Stimulated activated CD8-positive, alpha-beta memory T cell treated with anti-CD3 and anti-CD28 coated beads, Interleukin-7, amount 100 ng/mL, for 48 hours (primary cell): Measurements from ENCODE around the gene GMDS.
A peak's percentile ranks its signal among the peaks of the same experiment; 100 is the strongest.

Experiments used
- DNase-seq, 2 donors: peaks; one replicate each; pipeline ENCODE4 v3.0.0-alpha.2; 2020; ENCODE audit warnings: low read depth in 1 of 2; ENCODE audit errors: extremely low read depth in 1 of 2

The GMDS gene

DNA sequence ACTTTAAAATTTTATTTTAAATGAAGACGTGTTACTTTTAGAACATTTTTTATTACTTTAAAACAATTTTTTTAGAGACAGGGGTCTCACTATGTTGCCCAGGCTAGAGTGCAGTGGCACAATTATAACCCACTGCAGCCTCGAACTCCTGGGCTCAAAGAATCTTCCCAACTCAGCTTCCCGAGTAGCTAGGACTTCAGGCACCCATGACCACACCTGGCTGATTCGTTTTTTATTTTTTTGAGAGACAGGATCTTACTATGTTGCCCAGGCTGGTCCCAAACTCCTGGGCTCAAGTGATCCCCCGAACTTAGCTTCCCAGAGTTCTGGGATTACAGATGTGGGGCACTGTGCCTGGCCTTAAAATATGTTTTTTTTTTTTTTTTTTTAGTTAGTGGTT lies 287.7 kb downstream of the GMDS start:
- no peak for DNase-seq

DNA sequence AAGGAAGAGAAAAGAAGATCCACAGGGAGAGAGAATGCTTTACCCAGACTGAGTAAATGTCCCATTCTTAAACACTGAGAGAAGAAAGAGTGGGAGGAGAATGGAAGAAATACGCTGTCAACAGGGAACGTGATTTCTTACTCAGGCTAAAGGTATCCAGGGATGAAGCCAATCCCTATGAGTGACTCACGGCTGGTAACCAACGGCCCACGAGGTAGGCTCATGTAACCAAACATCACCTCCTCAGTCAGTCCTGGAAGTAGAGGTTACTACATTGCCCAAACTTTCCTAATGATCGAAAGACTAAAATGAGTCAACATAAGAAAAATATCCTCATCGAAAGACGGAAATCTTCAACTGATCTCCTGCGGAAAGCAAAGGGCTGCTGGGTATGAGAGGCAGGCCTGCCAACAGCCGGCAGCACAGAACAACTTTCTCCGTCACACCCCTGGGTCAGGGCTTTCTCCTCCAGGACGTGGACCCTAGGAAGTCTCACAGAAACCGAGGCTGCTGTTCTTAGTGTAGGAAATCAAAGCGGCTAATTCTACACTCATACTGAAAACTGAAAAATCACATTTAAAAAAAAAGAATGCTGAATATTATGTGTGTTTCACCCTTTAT lies 292.6 kb downstream of the GMDS start:
- DNase-seq: no peak

DNA sequence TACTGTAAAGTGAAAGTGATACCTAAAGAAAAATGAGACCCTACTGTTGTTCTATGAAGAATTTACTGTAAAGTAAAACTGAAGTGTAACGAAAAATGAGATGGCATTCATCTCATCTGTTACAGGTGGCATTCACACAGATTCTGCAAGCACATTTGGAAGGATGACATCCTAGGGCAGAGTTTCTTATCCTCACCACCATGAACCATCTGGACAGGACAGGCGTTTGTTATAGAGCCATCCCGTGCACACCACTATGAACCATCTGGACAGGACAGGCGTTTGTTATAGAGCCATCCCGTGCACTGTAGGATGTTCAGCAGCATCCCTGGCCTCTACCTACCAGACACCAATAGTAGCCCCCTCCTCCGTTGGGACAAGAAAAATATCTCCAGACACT lies 294.8 kb downstream of the GMDS start:
- no peak for DNase-seq

DNA sequence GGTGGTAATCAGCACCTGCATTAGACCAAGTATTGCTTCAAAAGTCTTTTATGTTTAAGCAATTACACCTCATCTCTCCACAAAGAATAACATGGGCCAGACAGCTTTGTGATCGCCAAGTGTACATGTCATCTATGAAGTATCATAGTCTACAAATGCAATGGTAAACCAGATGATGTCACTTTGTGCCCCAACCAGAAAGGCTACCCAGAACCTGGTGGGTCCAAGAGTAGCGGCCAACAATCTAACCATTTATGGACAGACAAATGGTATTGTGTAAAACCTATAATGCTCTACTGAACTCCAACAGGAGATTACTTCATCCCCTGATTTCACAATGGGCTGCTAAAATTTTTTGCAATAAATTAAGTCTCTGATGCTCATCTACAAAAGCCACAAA lies 295.9 kb downstream of the GMDS start:
- no peak for DNase-seq

DNA sequence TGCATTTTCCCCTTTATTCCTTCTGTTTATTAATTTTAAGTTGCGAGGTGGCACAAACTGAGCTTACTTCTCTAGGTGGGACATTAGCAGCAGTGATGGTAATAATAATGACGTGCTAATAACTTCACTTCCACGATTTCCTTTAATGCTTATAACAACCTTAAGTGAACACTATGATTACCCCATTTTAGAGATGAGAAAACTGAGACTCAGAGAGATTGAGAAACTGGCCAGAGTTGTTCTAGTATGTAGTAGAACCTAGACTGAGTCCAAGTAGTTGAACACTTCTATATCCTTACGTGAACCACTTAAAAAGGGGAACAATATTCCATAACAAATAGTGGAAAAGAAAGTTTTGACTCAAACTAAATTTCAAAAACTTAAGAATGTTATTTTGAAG lies 297.5 kb downstream of the GMDS start:
- no peak for DNase-seq

DNA sequence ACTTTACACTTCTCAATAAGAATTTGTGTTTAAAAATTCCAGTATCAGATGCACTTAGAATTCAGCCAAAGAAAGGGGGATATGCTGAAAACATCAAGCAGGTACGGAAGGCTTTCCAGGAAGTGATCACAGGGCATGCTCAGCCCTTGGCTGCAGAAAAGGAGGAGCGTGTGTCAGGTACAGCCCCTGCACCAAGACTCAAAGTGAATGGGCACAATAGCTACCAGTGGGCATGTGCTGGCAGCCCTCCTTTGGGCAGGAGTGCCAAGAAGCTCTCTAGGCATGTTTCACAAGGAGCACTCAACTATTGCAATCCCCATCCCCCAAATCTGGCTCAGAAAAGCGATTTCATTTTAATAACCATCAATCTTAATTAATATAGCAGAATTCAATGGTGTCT lies 298.8 kb downstream of the GMDS start:
- DNase-seq: no peak

DNA sequence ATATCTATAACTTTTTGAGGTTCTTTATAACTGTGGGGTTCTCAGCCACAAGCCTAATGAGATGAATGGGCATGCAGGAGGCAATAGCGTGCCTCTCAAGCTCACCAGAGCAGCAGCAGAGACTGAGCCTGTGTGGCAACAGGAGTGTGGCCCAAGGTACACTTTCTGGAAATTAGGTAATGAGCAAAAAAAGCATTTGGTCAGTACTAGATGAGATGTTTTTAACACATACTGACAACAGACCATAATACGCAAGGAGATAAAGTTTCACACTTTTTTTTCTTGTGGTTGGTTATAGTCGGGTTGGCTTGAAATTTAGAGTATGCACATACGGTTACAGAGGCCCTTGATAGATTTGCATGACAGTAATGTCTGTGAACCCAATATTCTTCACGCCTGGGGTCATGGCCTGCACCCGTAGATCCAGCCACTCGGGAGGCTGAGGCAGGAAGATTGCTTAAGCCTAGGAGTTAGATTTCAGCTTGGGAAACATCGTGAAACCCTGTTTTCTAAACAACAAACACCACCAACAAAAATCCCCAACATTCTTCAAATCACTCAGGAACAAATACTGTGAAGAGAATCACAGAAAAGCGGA lies 300.1 kb downstream of the GMDS start:
- no peak for DNase-seq

DNA sequence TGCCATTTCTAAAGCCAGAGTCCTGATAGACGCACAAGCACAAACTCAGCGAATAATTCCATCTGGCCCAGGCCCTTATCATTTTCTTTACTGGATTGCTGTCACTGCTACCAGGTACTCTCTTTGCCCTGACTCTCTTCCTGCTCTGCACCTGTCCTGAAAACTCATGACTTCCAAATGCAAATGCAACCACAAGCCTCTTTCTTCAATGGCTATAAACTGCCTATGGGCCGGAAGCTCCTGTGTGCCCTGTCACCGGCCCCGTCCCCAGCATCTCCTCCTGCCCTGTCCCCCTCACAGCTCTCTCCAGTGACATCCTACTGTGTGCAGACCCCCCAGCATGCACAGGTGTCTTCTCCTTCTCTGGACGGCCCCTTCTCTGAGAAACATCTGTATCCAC lies 302.6 kb downstream of the GMDS start:
- no peak for DNase-seq

DNA sequence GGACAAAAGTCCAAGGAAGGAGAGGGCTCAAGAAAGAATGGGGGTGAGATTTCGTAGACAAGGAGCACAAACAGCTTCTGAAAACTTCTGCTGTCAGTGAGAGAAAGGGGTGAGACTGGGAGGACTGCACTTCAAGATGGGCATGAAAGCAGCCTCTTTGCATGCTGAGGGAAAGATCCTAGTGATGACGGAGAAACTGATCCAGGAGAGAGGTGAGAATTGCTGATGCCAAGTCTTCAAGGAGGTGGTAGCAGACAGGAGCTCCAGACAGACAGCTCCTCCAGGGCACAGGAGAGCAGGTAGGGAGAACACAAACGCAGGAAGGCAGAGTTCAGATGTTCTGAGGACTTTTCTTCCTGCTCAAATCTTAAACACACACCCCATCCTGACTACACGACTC lies 303.9 kb downstream of the GMDS start:
- DNase-seq: no peak

DNA sequence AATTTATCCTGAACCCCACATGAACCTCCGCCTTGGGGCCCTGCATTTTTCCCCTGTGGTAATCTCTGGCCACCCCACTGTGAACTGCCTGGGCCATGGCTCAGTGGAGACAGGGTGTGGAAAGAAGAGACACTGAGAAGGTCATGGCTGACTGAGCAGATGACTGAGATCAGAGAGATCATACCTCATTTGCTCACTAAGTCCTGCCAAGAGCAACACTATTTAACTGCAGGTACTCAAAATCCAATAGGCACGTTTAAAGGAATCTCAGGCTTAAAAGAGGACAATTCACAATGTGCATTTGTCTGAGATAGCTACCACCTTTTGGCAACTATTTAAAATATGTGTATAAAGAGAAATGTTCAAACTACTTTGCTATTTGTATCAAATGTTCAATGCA lies 305.0 kb downstream of the GMDS start:
- no peak for DNase-seq

DNA sequence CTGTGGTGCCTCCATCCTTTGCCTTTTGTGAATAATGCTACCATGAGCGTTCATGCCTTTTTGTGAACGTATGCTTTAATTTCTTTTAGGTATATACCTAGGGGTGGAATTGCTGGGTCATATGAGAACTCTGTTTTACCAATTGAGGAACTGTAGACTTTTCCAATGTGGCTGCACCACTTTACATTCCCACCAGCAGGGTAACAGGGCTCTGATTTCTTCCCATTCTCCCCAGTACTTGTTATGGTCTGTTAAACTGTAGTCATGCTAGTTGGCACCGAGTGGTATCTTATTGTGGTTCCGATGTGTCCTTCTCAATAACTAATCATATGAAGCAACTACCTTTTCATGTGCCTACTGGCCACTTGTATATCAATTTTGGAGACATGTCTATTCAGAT lies 312.1 kb downstream of the GMDS start:
- no peak for DNase-seq

DNA sequence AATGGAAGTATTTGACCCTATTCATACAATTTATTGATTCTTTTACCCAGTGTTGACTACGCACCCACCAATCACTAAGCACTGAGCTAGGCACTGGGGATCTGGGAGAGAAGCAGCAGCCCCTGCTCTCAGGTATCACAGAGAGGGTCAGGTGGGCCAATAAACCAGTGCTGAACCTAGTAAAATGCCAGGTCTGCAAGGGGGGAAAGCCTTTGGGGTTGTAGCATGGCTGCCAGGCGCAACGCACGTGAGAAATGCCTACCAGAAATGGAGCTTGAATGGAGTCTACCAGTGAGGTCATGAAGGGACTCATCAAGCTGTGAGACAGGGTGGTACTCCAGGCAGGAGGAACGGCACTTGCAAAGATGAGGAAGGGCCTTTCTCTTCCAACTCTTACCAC lies 313.6 kb downstream of the GMDS start:
- no peak for DNase-seq

DNA sequence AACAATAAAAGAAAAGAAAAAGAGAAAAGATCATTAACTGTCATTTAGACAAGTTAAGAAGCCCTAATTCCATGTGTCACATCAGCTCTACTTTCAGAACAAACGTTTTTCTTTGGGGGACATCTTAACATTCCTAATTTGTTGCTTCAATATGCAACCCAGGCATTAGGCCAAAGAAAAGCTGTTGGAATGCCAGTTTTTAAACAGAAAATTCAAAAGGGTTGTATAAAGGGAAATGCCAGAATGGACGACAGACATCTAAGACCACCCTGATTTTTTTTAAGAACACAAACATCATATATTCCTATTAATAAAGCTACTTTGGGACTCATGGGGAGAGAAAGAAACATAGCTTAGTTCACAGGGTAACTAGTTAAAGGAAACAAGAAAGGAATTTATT lies 315.0 kb downstream of the GMDS start:
- no peak for DNase-seq

DNA sequence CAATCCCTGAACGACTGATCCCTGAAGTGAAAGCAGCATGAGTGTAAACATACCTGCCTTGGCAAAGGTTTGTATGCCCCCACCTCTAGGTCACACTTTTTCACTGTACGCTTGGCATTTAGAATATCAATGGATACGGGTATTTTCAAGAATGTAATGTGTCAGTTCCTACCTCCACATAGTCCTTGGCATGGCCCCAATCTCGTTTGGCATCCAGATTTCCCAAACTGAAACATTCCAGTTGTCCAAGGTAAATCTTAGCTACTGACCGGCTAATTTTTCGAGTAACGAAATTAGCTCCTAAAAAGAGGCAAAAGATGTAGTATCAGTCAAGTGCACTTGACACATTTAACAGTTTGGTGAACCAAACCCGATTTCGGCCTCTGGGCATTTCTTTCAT lies 315.5 kb downstream of the GMDS start:
- no peak for DNase-seq

DNA sequence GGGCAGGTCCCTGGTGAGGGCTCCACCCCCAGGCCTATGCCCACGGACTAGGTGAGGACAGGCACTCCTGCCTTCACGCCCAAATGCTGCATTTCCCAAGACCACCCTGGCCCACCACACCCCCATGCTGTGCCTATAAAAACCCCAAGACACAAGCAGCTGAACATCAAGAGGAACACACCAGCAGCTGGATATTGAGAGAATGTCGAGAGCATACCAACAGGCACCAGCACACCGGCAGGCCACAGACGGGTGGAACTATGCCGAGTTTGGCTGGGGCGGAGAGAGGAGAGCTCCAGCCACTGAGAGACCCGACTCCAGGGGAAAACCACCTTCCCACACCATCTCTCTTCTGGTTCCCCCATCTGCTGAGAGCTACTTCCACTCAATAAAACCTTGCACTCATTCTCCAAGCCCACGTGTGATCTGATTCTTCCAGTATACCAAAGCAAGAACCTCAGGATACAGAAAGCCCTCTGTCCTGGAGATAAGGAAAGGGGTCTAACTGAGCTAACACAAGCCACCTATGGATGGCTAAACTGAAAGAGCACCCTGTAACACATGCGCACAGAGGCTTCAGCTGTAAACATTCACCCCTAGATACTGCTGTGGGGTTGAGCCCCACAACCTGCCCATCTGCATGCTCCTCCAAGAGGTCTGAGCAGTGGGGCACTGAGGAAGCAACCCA lies 319.5 kb downstream of the GMDS start:
- DNase-seq: no peak

DNA sequence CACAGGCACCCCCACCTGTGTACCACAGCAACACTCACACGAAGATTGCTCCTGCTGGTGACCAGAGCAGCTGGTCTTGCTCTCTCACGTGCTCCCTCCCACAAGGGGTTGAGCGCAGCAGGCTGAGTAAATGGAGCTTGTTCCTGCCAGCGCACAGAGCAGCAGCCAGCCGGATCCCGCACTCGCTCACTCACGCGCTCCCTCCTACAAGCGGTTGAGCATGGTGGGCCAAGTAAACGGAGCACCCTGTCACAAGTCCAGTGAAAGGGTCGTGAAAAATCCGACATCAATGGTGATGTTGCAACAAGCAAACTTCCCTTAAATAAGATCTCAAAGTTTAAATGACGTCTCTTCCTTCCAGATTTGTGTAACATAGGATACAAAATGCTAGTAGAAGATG lies 322.0 kb downstream of the GMDS start:
- no peak for DNase-seq

DNA sequence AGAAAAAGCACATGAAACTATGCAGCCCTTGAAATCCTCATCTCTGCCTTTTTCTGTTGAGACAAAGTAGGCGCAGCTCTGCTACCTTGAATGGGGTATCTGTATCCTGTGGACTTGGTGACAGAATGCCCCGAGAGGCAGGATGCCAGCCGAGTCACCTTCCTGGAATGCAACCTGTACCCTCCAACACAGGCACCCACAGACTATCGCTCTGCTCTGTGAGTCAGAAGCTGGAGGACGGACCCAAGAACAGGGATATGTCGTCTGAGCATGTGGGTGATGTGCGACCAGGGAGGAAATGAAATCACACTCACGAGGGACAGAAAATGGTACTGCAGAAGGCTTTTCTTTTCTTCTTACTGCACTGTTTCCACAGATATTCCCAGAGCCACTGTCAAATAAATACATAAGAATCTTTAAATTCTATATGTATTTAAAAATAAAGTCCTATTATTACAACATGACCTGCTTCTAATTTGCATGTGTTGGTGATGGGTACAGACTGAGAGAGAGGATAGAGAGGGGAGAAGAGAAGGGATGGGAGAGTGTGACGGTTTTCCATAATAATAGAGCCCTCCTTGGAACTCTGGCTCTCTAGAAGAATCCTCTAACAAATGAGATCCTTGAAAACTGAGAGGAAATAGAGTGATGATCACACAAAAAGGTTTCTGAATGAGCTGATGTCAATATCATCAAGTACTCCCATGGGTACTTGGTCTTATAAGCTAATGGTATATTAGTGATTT lies 327.6 kb downstream of the GMDS start:
- DNase-seq: peak; percentile 39 to 71

DNA sequence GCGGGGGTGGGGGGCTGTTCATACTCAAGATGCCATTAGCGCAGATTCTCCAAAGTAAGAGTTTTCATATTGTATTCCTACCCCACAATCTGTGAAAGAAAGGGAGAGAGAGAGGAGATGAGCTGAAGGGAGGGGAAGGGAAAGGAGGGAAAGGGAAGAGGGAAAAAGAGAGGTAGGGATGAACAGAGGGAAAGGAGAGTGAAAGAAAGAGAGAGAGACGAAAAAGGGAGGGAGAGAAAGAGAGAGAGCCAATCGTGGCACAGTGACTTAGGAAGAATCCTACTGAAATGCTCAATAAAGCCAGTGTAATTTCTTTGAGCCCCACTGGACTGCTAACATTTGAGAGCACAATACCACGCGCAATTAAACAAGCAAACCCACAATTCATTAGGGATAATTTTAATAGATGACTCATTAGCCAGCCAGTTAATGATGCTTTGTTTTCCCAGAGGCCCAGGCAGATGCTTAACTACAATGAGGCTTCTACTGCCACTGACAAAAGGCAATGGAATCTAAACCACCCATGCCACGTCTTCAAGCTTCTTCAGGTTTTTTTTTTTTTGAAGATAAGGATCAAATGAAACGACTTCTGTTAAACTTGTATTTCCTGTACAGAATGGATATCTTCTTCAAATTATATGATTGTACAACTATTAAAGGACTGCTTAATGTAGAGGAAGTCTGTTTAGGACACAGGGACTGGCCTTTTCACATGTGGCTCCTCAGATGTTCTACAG lies 328.9 kb downstream of the GMDS start:
- no peak for DNase-seq

DNA sequence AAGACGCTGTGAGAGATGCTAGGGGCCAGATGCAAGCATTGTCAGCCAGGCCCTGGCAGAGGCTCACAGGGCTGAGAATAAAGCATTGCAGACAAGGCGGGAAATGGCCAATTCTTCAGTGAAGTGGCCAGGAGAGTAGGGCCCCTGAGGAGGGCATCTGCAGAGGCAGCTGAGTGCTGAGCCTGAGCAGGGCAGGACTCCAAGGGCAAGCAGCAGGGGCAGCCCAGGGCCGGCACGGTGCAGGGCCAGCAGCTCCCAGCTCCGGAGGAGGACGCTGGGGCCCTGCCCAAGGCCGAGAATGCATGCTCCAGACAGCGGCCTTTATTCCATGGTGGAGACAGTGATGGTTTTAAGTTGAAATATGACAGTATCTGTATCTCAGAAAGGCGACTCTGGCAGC lies 330.2 kb downstream of the GMDS start:
- no peak for DNase-seq

DNA sequence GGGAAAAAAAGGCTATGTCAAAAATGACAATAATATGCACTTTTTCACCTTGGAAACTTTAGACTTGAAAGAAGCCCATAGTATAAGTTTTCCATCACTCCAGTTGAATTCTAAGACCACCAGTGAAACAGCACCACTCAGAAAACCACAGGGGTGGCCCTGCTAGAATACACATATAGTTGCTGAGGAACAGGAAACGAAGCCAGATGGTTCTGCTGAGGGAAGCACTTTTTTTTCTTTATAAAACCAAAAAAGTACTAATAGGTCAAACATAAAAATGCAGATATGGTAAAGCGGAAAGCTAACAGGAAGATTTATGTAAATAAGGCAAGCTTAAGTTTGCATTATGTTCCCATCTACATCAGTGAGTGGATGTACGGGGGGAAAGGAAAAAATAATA lies 331.8 kb downstream of the GMDS start:
- DNase-seq: no peak

DNA sequence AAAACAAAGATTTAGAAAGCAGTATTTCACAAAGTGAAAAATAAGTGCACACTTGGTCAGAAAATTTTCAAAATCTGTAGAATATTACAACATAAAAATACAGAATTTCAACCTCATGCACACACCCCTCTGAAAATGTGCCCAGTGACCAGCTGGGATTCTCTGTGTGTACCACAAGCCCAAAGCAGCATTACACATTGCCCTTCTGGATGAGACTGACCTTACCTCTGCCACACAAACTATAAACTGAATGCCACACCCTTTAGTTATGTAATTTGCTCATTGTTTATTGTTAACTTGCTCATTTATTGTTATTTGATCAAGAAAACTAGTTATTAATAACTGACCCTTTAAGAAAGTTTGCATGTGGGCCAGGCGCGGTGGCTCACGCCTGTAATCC lies 332.7 kb downstream of the GMDS start:
- no peak for DNase-seq
